Ovary (tissue), 9 donors: Measurements from ENCODE around the gene SPARCL1. TPM values are rescaled to one million over a fixed set of nuclear protein-coding genes. Genes with fewer than 3 reads are reported as not detected.
"Not testable (repeated sequence)": the region's sequence is repeated elsewhere in the genome, so short reads cannot be mapped to it uniquely, and the experiment has no call there.

Experiments
- DNase-seq, 5 donors: peaks; one replicate each; pipeline ENCODE4 v3.0.0-alpha.2; 2019 to 2020
- H3K27ac ChIP-seq, 2 donors: fragments of 200-600 bp; one replicate each; pipeline versions ENCODE4 v1.5.1 to v1.8.0; 2019 to 2022
- H3K27me3 ChIP-seq: fragments of 200-600 bp; one replicate; pipeline ENCODE4 v1.8.0; 2022
- H3K36me3 ChIP-seq: fragments of 200-600 bp; sonication (generic); one replicate; pipeline ENCODE4 v1.5.1; 2019
- H3K4me1 ChIP-seq: one replicate; pipeline ENCODE4 v1.8.1; 2013; ENCODE audit warnings: mild to moderate bottlenecking, moderate library complexity; ENCODE audit not compliant: insufficient read depth
- H3K4me3 ChIP-seq: fragments of 200-600 bp; sonication (generic); one replicate; pipeline ENCODE4 v1.5.1; 2017
- H3K9me3 ChIP-seq, 2 donors: fragments of 200-600 bp in 1 of 2; sonication (generic) in 1 of 2; one replicate each; pipeline versions ENCODE4 v1.5.1 to v1.8.1; 2013 to 2019; ENCODE audit warnings: mild to moderate bottlenecking in 1 of 2, moderate library complexity in 1 of 2
- EP300 ChIP-seq: sonication (generic); formaldehyde crosslinking; IDR thresholded peaks from one replicate; pipeline ENCODE4 v1.6.1; 2017; ENCODE audit warnings: antibody characterized with exemption
- POLR2A ChIP-seq: fragments of 450-650 bp; IDR thresholded peaks from one replicate; pipeline ENCODE4 v1.6.1; 2017; ENCODE audit warnings: antibody characterized with exemption, mild to moderate bottlenecking, moderate library complexity
- WGBS, 3 donors: extraction: QIAGEN DNeasy Blood & Tissue Kit in 1 of 3; methylation state at CpG; one replicate each; pipeline versions ENCODE4 v1.1.5 to v1.1.7; 2013 to 2017; 5-methylcytosine and 5-hydroxymethylcytosine counted together
- intact Hi-C, 4 donors: fragments of 100-400 bp; cut with DNase I; formaldehyde crosslinking; loops; one replicate each; pipeline versions ENCODE4 v1.11.0 to v1.15.1; 2022 to 2023
- polyA plus RNA-seq, 2 donors: library from polyadenylated mRNA; stranded (reverse); fragments of 200-250 nt in 1 of 2; fragments of 350-450 nt in 1 of 2; fragmentation: Illumina TruSeq in 1 of 2; extraction: RNeasy Lipid Tissue Mini Kit (QIAGEN cat#74804) in 1 of 2; gene quantifications; one replicate each; pipeline ENCODE4 v1.2.3, GENCODE V29; 2013 to 2014
- total RNA-seq, 7 donors: library from RNA; depleted of rRNA in 2 of 7; stranded (reverse); fragments of >200 nt in 2 of 7; fragmentation: NEBNext Ultra II Directional in 3 of 7; extraction: Animal tissue kit (Norgen Biotek cat#: 25700) in 3 of 7; gene quantifications; one replicate each; pipeline versions ENCODE4 v1.1.0 to v1.2.4, GENCODE V29; 2016 to 2023
- TF ChIP-seq, protein P1 (sequence below), 3 donors: fragments of 450-650 bp in 2 of 3; fragments of 200-600 bp in 1 of 3; IDR thresholded peaks; one replicate each; pipeline versions ENCODE4 v1.5.1 to v1.8.0; 2016 to 2022; ENCODE audit warnings: antibody characterized with exemption in 3 of 3, mild to moderate bottlenecking in 1 of 3
- donor health status: DM: no; HTN: no; CAD: no; lungs with moderate emphysema.
- donor health status: DM: no; HTN: no; CAD: no.
- donor health status: Bipolar disorder and iron deficiency.
- donor health status: DM: yes; HTN: yes; CAD: no.
- donor health status: DM: no; HTN: no; CAD: no.
- donor health status: DM: yes; HTN: yes; CAD: no.

The SPARCL1 gene
- total and polyA plus RNA-seq, 9 donors = 116 to 1,049 (median 277) TPM

DNA sequence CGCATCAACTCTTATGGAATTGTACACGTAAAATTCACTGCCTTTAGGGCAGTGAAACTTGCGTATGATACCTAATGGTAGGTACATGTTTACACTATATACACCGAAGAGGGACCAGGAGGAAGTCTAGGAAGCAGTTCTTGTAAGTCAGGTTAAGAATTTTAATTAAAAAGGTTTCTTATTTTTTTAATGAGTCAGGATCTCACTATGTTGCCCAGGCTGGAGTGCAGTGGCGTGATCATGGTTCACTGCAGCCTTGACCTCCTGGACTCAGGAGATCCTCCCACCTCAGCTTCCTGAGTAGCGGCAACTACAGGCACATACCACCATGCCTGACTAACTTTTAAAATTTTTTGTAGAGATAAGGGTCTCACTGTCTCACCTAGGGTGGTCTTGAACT lies 100.2 kb downstream of the SPARCL1 start:
- TF ChIP-seq EP300 = no peak
- TF ChIP-seq, protein P1, sequence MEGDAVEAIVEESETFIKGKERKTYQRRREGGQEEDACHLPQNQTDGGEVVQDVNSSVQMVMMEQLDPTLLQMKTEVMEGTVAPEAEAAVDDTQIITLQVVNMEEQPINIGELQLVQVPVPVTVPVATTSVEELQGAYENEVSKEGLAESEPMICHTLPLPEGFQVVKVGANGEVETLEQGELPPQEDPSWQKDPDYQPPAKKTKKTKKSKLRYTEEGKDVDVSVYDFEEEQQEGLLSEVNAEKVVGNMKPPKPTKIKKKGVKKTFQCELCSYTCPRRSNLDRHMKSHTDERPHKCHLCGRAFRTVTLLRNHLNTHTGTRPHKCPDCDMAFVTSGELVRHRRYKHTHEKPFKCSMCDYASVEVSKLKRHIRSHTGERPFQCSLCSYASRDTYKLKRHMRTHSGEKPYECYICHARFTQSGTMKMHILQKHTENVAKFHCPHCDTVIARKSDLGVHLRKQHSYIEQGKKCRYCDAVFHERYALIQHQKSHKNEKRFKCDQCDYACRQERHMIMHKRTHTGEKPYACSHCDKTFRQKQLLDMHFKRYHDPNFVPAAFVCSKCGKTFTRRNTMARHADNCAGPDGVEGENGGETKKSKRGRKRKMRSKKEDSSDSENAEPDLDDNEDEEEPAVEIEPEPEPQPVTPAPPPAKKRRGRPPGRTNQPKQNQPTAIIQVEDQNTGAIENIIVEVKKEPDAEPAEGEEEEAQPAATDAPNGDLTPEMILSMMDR (IDR thresholded peaks at IDR 0.05) = no peak
- no peak for TF ChIP-seq POLR2A
- Histone ChIP-seq H3K27me3 (no peaks in the 10 kb centered on the region), H3K36me3 (no peaks in the 10 kb centered on the region), H3K4me1 (peaks cover 9% of the 10 kb centered on the region), H3K4me3 (no peak overlapping the region), H3K27ac (no peak overlapping the region), H3K9me3 (no peaks in the 10 kb centered on the region)
- intact Hi-C loops = no loop called here
- no peak for DNase-seq
- 86 to 93% (median 93%) methylated on average over 6 of the region's 6 CpGs for WGBS, 3 donors

DNA sequence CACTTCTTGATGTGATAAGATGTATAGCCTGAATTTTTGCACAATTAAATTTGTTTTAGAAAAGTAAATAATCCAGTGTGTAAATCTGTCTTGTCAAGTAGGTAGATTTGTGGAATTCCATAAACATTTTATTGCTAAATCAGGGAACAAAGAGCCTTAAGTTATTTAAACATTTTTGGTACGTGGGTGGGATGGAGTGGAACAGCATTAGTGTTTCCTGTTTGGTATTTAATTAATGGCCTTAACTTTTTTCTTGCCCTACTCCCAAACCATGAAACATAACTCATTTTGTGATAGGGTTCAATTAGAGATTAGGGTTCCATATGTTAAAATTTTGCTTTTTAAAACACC lies 101.7 kb downstream of the SPARCL1 start:
- Histone ChIP-seq H3K4me3 (no peak overlapping the region), H3K27ac (no peak overlapping the region), H3K9me3 (no peaks in the 10 kb centered on the region), H3K4me1 (peaks cover 10% of the 10 kb centered on the region), H3K36me3 (no peaks in the 10 kb centered on the region), H3K27me3 (no peaks in the 10 kb centered on the region)
- no peak for DNase-seq
- intact Hi-C loops = no loop called here
- TF ChIP-seq EP300 = no peak
- TF ChIP-seq, protein P1 (IDR thresholded peaks at IDR 0.05) = no peak
- TF ChIP-seq POLR2A = no peak
- WGBS, 3 donors = 17 to 35% (median 20%) methylated on average over 1 of the region's 1 CpG

DNA sequence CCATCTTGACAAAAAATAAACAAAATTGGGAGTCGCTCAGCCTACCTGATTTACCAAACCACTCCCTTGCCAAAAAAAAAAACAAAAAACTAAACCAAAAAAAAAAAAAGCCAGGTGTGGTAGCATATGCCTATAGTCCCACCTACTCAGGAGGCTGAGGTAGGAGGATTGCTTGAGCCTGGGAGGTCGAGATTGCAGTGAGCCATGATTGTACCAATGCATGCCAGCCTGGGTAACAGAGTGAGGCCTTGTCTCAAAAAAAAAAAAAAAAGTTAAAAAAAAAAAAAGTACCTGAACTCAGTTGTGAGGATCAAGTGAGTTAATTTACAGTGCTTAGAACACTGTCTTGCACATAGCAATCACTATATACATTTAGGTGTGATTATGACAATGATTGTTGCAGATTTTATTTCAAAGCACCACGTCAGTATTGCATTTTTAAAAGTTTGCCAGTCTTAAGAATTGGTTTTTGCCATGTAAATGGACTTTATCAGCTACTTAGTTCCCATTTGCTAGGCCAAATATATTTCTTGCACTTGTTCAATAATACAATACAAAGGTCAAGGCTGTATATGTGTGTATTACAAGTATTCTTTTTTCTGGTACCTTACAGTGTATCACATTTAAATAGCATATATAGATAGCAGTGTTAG lies 102.2 kb downstream of the SPARCL1 start:
- TF ChIP-seq EP300 = no peak
- TF ChIP-seq, protein P1 (IDR thresholded peaks at IDR 0.05) = no peak
- no peak for TF ChIP-seq POLR2A
- H3K36me3 ChIP-seq = no peaks in the 10 kb centered on the region
- H3K27me3 ChIP-seq = no peaks in the 10 kb centered on the region
- no peaks in the 10 kb centered on the region for H3K9me3 ChIP-seq
- no peak overlapping the region for H3K27ac ChIP-seq
- 80 to 89% (median 84%) methylated on average over 3 of the region's 3 CpGs for WGBS, 3 donors
- no peak for DNase-seq
- intact Hi-C loops = no loop called here
- no peak overlapping the region for H3K4me3 ChIP-seq
- peaks cover 10% of the 10 kb centered on the region for H3K4me1 ChIP-seq

DNA sequence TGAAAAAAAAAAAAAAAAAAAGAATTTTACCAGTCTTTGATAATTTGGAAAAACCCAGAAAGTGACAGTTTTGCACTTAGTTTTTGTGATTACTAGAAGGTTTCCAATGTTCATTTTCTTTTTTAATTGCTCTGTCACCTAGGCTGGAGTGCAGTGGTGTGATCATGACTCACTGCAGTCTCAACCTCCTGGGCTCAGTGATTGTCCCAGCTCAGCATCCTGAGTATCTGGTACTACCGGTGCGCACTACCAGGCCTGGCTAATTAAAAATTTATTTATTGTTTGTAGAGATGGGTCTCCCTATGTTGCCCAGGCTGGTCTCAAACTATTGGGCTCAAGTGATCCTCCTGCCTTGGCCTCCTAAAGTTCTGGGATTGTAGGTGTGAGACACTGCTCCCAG lies 103.5 kb downstream of the SPARCL1 start:
- 94 to 98% (median 96%) methylated on average over 2 of the region's 2 CpGs for WGBS, 3 donors
- H3K27ac ChIP-seq = no peak overlapping the region
- H3K4me3 ChIP-seq = no peak overlapping the region
- TF ChIP-seq EP300 = no peak
- no peak for TF ChIP-seq POLR2A
- TF ChIP-seq, protein P1 (IDR thresholded peaks at IDR 0.05) = no peak
- no peaks in the 10 kb centered on the region for H3K27me3 ChIP-seq
- intact Hi-C loops = no loop called here
- H3K9me3 ChIP-seq = no peaks in the 10 kb centered on the region
- no peaks in the 10 kb centered on the region for H3K36me3 ChIP-seq
- DNase-seq = no peak
- peaks cover 14% of the 10 kb centered on the region for H3K4me1 ChIP-seq

DNA sequence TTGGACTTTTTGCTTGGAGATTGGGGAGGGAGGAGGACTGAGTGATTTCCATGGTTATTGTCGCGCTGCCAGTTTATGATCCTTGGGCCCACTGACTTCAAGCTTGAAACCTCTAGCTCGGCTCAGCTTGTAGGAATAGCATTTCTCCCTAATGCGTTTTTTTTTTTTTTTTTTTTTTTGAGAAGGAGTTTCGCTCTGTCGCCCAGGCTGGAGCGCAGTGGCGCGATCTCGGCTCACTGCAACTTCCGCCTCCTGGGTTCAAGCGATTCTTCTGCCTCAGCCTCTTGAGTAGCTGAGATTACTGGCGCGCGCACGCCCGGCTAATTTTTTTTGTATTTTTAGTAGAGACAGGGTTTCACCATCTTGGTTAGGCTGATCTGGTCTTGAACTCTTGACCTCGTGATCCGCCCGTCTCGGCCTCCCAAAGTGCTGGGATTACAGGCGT lies 105.1 kb downstream of the SPARCL1 start:
- Histone ChIP-seq H3K4me3 (peak overlapping the region; percentile 97), H3K4me1 (peaks cover 14% of the 10 kb centered on the region)
- H3K9me3 ChIP-seq, intact Hi-C loops, H3K36me3 ChIP-seq, H3K27ac ChIP-seq, H3K27me3 ChIP-seq: not testable (repeated sequence)
- peak in 2 of 5 donors; percentile 21 to 24 for DNase-seq
- WGBS, 3 donors = 84 to 88% (median 86%) methylated on average over 22 of the region's 22 CpGs
